Measurements from ENCODE around the gene OXCT1.

- TF ChIP-seq CTCF (conservative IDR thresholded peaks at IDR 0.05) (no peak), ZFX (IDR thresholded peaks at IDR 0.05) (no peak)
These were observed 93.8 kb downstream of the OXCT1 start for GRCh38 chr5:41776435-41776834.
